ENCODE data around the gene PILRA.

GRCh38 chr7:100438172-100438571 is 64.9 kb downstream of the PILRA start:
- TF ChIP-seq CTCF (IDR thresholded peaks at IDR 0.05; ENCODE audit: low read depth, low read length, missing input control) (no peak), EGR1 (IDR thresholded peaks at IDR 0.05; ENCODE audit: low read depth in 2 of 2) (no peak), RXRA (IDR thresholded peaks at IDR 0.05) (no peak), ZBTB33 (IDR thresholded peaks at IDR 0.05) (no peak), RAD21 (IDR thresholded peaks at IDR 0.05) (no peak), HNF4G (IDR thresholded peaks at IDR 0.05) (no peak), TAF1 (conservative IDR thresholded peaks at IDR 0.05) (no peak), SP1 (IDR thresholded peaks at IDR 0.05) (no peak), YY1 (IDR thresholded peaks at IDR 0.05) (no peak), ATF3 (IDR thresholded peaks at IDR 0.05) (no peak), MAX (IDR thresholded peaks at IDR 0.05) (no peak), GABPA (IDR thresholded peaks at IDR 0.05 in 1 of 2, conservative IDR thresholded peaks at IDR 0.05 in 1 of 2) (no peak), REST (IDR thresholded peaks at IDR 0.05) (no peak)
